Adrenal gland (tissue), 12 donors: ENCODE results near the gene ANKFY1. TPM values are rescaled to one million over a fixed set of nuclear protein-coding genes. Genes with fewer than 3 reads are reported as not detected.

ENCODE experiments used
- DNase-seq, 7 donors: peaks; one replicate each; pipeline ENCODE4 v3.0.0-alpha.2; 2019 to 2020
- H3K27ac ChIP-seq, 5 donors: fragments of 200-600 bp; sonication (generic) in 4 of 5; 1 replicate in 3 of 5; 2 replicates in 2 of 5; pipeline versions ENCODE4 v1.5.1 to v1.8.0; 2016 to 2020; ENCODE audit warnings: mild to moderate bottlenecking in 1 of 5
- H3K27me3 ChIP-seq: fragments of 200-600 bp; 2 replicates; pipeline ENCODE4 v1.8.0; 2021
- H3K36me3 ChIP-seq, 2 donors: fragments of 200-600 bp; replicated peaks in 1 of 2; 1 replicate in 1 of 2; 2 replicates in 1 of 2; pipeline versions ENCODE4 v1.5.1 to v1.8.0; 2018 to 2022
- H3K4me1 ChIP-seq, 2 donors: fragments of 200-600 bp; replicated peaks in 1 of 2; 1 replicate in 1 of 2; 2 replicates in 1 of 2; pipeline versions ENCODE4 v1.5.1 to v1.8.0; 2018 to 2021
- H3K4me3 ChIP-seq, 4 donors: fragments of 200-600 bp; sonication (generic) in 3 of 4; one replicate each; pipeline ENCODE4 v1.5.1; 2016 to 2018
- H3K9me3 ChIP-seq, 3 donors: fragments of 200-600 bp; sonication (generic) in 1 of 3; replicated peaks in 1 of 3; 1 replicate in 2 of 3; 2 replicates in 1 of 3; pipeline versions ENCODE4 v1.5.1 to v1.8.0; 2016 to 2021
- POLR2A ChIP-seq, 2 donors: fragments of 450-650 bp; IDR thresholded peaks; one replicate each; pipeline ENCODE4 v1.6.1; 2017; ENCODE audit warnings: antibody characterized with exemption in 2 of 2, mild to moderate bottlenecking in 2 of 2, moderate library complexity in 1 of 2
- WGBS, 4 donors: extraction: QIAGEN DNeasy Blood & Tissue Kit in 2 of 4; methylation state at CpG; one replicate each; pipeline versions ENCODE4 v1.1.5 to v1.1.7; 2013 to 2017; 5-methylcytosine and 5-hydroxymethylcytosine counted together
- intact Hi-C, 2 donors: fragments of 100-400 bp; cut with DNase I; formaldehyde crosslinking; loops; one replicate each; pipeline versions ENCODE4 v1.14.1 to v1.15.0; 2022 to 2023
- polyA plus RNA-seq, 3 donors: library from polyadenylated mRNA; stranded (reverse); fragments of 200-250 nt in 2 of 3; fragments of 350-450 nt in 1 of 3; fragmentation: Illumina TruSeq in 1 of 3; extraction: RNeasy Lipid Tissue Mini Kit (QIAGEN cat#74804) in 1 of 3; gene quantifications; one replicate each; pipeline ENCODE4 v1.2.3, GENCODE V29; 2013 to 2014
- total RNA-seq, 9 donors: library from RNA; depleted of rRNA in 4 of 9; stranded (reverse); fragments of >200 nt in 4 of 9; fragments of 120-200 nt in 1 of 9; fragmentation: NEBNext Ultra II Directional in 1 of 9; extraction: Animal tissue kit (Norgen Biotek cat#: 25700) in 1 of 9; gene quantifications; one replicate each; pipeline versions ENCODE4 v1.1.0 to v1.2.4, GENCODE V29; 2013 to 2023
- TF ChIP-seq, protein P1 (sequence below), 6 experiments: fragments of 450-650 bp in 4 of 6; fragments of 200-600 bp in 2 of 6; sonication (generic) in 1 of 6; IDR thresholded peaks; 1 replicate in 5 of 6; 2 replicates in 1 of 6; pipeline versions ENCODE4 v1.5.1 to v1.8.0; 2016 to 2021; ENCODE audit warnings: antibody characterized with exemption in 6 of 6, mild to moderate bottlenecking in 2 of 6, moderate library complexity in 1 of 6
- donor health status: healthy with polysubstance abuse.
- donor health status: Bipolar disorder and iron deficiency.
- donor health status: DM: yes; HTN: yes; CAD: no.
- donor health status: DM: no; HTN: no; CAD: no.
- donor health status: DM: no; HTN: no; CAD: no.
- donor health status: DM: yes; HTN: yes; CAD: no.

Gene ANKFY1
- total and polyA plus RNA-seq, 12 donors = 14.8 to 91.0 (median 46.7) TPM

DNA sequence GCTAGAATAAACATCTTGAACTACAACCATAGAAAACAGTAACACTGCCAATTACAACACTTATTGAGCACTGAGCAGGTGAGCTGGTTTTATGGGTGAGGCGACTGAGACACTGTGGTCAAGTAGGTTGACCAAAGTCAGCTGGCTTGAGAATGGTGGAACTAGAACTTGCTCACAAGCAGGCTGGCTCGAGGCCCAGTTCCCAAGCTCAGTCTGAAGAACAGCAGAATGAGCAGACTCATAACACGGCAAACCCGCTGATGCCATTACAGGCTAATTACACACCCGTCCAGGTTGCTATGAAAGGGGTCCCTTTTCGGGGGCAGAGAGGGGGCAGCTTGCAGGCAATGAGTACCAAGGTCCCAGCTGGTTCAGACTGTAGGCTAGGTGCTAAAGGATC lies 127.4 kb downstream of the ANKFY1 start:
- intact Hi-C loops = no loop called here
- H3K4me1 ChIP-seq = peaks cover 18 to 48% of the 10 kb centered on the region in 2 donors
- H3K27ac ChIP-seq = no peak overlapping the region
- H3K36me3 ChIP-seq = no peaks in the 10 kb centered on the region
- no peak for TF ChIP-seq POLR2A (IDR thresholded peaks at IDR 0.05)
- TF ChIP-seq, protein P1, sequence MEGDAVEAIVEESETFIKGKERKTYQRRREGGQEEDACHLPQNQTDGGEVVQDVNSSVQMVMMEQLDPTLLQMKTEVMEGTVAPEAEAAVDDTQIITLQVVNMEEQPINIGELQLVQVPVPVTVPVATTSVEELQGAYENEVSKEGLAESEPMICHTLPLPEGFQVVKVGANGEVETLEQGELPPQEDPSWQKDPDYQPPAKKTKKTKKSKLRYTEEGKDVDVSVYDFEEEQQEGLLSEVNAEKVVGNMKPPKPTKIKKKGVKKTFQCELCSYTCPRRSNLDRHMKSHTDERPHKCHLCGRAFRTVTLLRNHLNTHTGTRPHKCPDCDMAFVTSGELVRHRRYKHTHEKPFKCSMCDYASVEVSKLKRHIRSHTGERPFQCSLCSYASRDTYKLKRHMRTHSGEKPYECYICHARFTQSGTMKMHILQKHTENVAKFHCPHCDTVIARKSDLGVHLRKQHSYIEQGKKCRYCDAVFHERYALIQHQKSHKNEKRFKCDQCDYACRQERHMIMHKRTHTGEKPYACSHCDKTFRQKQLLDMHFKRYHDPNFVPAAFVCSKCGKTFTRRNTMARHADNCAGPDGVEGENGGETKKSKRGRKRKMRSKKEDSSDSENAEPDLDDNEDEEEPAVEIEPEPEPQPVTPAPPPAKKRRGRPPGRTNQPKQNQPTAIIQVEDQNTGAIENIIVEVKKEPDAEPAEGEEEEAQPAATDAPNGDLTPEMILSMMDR (IDR thresholded peaks at IDR 0.05) = no peak
- peak in 4 of 7 donors; percentile 33 to 49 (median 40) for DNase-seq
- no peaks in the 10 kb centered on the region for H3K9me3 ChIP-seq
- H3K27me3 ChIP-seq = no peaks in the 10 kb centered on the region
- 60 to 90% (median 78%) methylated on average over 3 to 6 of the region's 6 CpGs for WGBS, 4 donors
- H3K4me3 ChIP-seq = no peak overlapping the region

DNA sequence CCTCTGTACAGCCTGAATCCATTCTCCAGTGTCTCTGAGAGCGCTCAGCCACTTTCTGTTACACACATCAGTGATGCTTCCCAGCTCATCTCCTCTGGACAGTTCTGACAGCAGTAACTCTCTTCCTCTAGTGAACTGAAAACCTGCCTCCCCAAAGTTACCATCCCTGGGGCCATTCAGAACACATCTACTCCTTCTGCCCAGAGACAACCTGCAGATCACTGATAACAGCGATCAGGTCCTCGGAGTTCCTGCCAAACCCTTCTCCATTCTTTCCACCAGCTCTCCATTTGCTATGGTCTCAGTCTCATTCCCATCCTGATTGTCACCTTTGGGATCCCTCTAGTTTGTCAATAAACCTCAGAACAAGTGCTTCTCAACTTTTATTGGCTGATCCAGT lies 128.3 kb downstream of the ANKFY1 start:
- H3K4me1 ChIP-seq = peaks cover 13 to 48% of the 10 kb centered on the region in 2 donors
- intact Hi-C loops = no loop called here

DNA sequence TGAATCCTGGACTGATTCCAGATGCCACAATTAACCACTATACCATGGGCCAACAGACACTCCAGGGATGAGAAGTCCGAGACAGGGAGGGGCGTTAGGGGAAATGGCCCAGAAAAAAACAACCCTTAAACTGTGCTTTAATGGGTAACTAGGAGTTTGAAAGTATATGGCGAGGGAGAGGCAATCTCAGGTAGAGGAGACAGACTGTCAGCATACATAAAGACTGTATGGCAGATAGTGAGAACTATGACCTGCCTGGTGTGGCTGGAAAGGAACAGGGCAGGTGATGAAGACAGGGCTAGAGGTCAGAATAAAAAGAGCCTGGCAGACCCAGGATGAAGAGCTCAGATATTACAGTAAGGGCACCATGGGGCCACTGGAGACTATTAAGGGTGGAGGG lies 129.1 kb downstream of the ANKFY1 start:
- Histone ChIP-seq H3K27ac (no peak overlapping the region), H3K27me3 (no peaks in the 10 kb centered on the region), H3K36me3 (no peaks in the 10 kb centered on the region), H3K9me3 (no peaks in the 10 kb centered on the region), H3K4me3 (no peak overlapping the region), H3K4me1 (peaks cover 11 to 44% of the 10 kb centered on the region in 2 donors)
- DNase-seq = no peak
- intact Hi-C loops = loop anchor here in 1 of 2 donors (5.0 kb wide), 1 partner anchor 117 kb away; no protein-coding TSS in a partner anchor
- 60 to 93% (median 78%) methylated on average over 3 of the region's 3 CpGs for WGBS, 4 donors
- TF ChIP-seq, protein P1 (IDR thresholded peaks at IDR 0.05) = no peak

More for the DNA sequence above, 128.3 kb downstream of the ANKFY1 start:
- 82 to 90% (median 86%) methylated on average over 3 of the region's 3 CpGs for WGBS, 4 donors
- no peak for DNase-seq
- H3K27me3 ChIP-seq = no peaks in the 10 kb centered on the region
- no peak overlapping the region for H3K4me3 ChIP-seq
- no peak overlapping the region for H3K27ac ChIP-seq
- TF ChIP-seq, protein P1 (IDR thresholded peaks at IDR 0.05) = no peak
- no peak for TF ChIP-seq POLR2A (IDR thresholded peaks at IDR 0.05)
- H3K36me3 ChIP-seq = no peaks in the 10 kb centered on the region
- no peaks in the 10 kb centered on the region for H3K9me3 ChIP-seq

DNA sequence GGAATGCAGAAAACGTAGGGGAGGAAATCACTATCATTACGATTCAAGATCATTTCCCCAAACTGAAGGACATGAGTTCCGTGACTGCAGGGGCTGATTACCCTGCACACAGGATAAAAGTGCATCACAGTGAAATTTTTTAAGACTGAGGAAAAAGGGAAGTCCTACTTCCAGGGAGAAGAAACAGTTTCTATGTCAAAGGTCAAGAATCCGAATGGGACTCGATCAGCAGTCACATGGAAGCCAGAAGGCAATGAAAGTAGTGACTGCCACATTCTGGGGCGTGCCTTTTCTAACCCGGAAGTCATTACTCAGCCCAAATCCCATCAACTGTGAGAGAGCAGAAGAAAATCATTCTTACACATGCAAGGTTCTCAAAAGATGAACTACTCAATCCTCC lies 133.1 kb downstream of the ANKFY1 start:
- Histone ChIP-seq H3K9me3 (no peaks in the 10 kb centered on the region), H3K36me3 (no peaks in the 10 kb centered on the region), H3K27ac (peak overlapping the region in 4 of 5 donors; percentile 11 to 73 (median 56)), H3K4me1 (peaks cover 0 to 22% of the 10 kb centered on the region in 2 donors), H3K4me3 (no peak overlapping the region), H3K27me3 (no peaks in the 10 kb centered on the region)
- DNase-seq = peak in 6 of 7 donors; percentile 40 to 66 (median 59)
- WGBS, 4 donors = 13 to 34% (median 17%) methylated on average over 7 of the region's 7 CpGs
- intact Hi-C loops = loop anchor here in 1 of 2 donors (5.0 kb wide), 1 partner anchor 113 kb away; no protein-coding TSS in a partner anchor
- TF ChIP-seq POLR2A (IDR thresholded peaks at IDR 0.05) = no peak
- TF ChIP-seq, protein P1 (IDR thresholded peaks at IDR 0.05) = no peak
